OCI-LY7 (cell line): ENCODE measurements around the gene PSMA4. TPM values are rescaled to one million over a fixed set of nuclear protein-coding genes. Genes with fewer than 3 reads are reported as not detected.

Experiments
- Bru-seq: library from RNA; stranded (reverse); fragments of 400-500 nt; gene quantifications from one replicate; lab custom pipeline; 2021; lab: Mats Ljungman, UMichigan
- BruChase-seq, 2 experiments: library from RNA; stranded (reverse); fragments of 400-500 nt; gene quantifications; one replicate each; lab custom pipeline; 2021; lab: Mats Ljungman, UMichigan
- BruUV-seq: library from RNA; stranded (reverse); fragments of 400-500 nt; replicated peaks from 2 replicates; lab custom pipeline; 2021; lab: Mats Ljungman, UMichigan
- CTCF ChIA-PET: fragments of 300-600 bp; sonication (Branson Sonifier 250); formaldehyde crosslinking; loops from one replicate; lab custom pipeline; 2022; ENCODE audit warnings: antibody characterized with exemption; ENCODE audit not compliant: unreplicated experiment; lab: Charles Lee
- POLR2A ChIA-PET: fragments of 300-600 bp; sonication (Branson Sonifier 250); formaldehyde crosslinking; loops from one replicate; lab custom pipeline; 2022; ENCODE audit warnings: antibody characterized with exemption; lab: Charles Lee
- DNase-seq: peaks from one replicate; pipeline ENCODE4 v3.0.0-alpha.2; 2015; ENCODE audit warnings: low spot score
- H2AFZ ChIP-seq: fragments of 200-600 bp; sonication (generic), shearing (Covaris generic); 2 replicates; pipeline ENCODE4 v1.6.1; 2014; ENCODE audit warnings: mild to moderate bottlenecking, antibody characterized with exemption, low read length, moderate library complexity
- H3K27ac ChIP-seq: fragments of 200-600 bp; sonication (generic); 2 replicates; pipeline ENCODE4 v1.5.1; 2014; ENCODE audit warnings: mixed run types, low read depth, mild to moderate bottlenecking, moderate library complexity, low read length, inconsistent platforms; ENCODE audit not compliant: poor library complexity, severe bottlenecking
- H3K36me3 ChIP-seq: fragments of 200-600 bp; sonication (generic); 2 replicates; pipeline ENCODE4 v1.6.1; 2014; ENCODE audit warnings: mild to moderate bottlenecking, antibody characterized with exemption, low read length, moderate library complexity, mixed read lengths; ENCODE audit not compliant: insufficient read depth
- H3K4me1 ChIP-seq: fragments of 200-600 bp; sonication (generic); 2 replicates; pipeline ENCODE4 v1.5.1; 2014; ENCODE audit warnings: mild to moderate bottlenecking, low read length; ENCODE audit not compliant: insufficient read depth, poor library complexity, severe bottlenecking
- H3K4me2 ChIP-seq: fragments of 200-600 bp; sonication (generic); 2 replicates; pipeline ENCODE4 v1.6.1; 2014; ENCODE audit warnings: mild to moderate bottlenecking, low read length
- H3K4me3 ChIP-seq: fragments of 200-600 bp; sonication (generic); 2 replicates; pipeline ENCODE4 v1.5.1; 2014; ENCODE audit warnings: mild to moderate bottlenecking, low read depth, low read length; ENCODE audit not compliant: poor library complexity, severe bottlenecking
- H3K79me2 ChIP-seq: fragments of 200-600 bp; sonication (generic); 2 replicates; pipeline ENCODE4 v1.6.1; 2016; ENCODE audit warnings: low read depth, mild to moderate bottlenecking, low read length, moderate library complexity, mixed read lengths; ENCODE audit not compliant: insufficient read depth
- H3K9me2 ChIP-seq: fragments of 200-600 bp; sonication (generic); 2 replicates; pipeline ENCODE4 v1.6.1; 2016; ENCODE audit warnings: mild to moderate bottlenecking, low read length, mixed read lengths; ENCODE audit not compliant: insufficient read depth
- H3K9me3 ChIP-seq: fragments of 200-600 bp; sonication (generic); 2 replicates; pipeline ENCODE4 v1.6.1; 2014; ENCODE audit warnings: mild to moderate bottlenecking, mixed run types, low read length, mixed read lengths
- H4K20me1 ChIP-seq: fragments of 200-600 bp; sonication (generic); 2 replicates; pipeline ENCODE4 v1.6.1; 2014; ENCODE audit warnings: mild to moderate bottlenecking, antibody characterized with exemption, low read length, moderate library complexity, mixed read lengths; ENCODE audit not compliant: insufficient read depth
- EZH2phosphoT487 ChIP-seq: fragments of 200-600 bp; sonication (generic); IDR thresholded peaks from 2 replicates; pipeline ENCODE4 v1.6.1; 2018; ENCODE audit warnings: low read depth, borderline replicate concordance, mild to moderate bottlenecking, mixed run types, antibody characterized with exemption, low read length, moderate library complexity, mixed read lengths
- intact Hi-C: fragments of 100-400 bp; cut with micrococcal nuclease; formaldehyde crosslinking; loops from one replicate; pipeline ENCODE4 v1.10.0; 2022; ENCODE audit not compliant: unreplicated experiment
- long read RNA-seq: library from polyadenylated mRNA; stranded (forward); transcript quantifications from one replicate; pipeline ENCODE4 v2.0.0, GENCODE V29; 2022
- total RNA-seq, 2 experiments: library from RNA; depleted of rRNA in 1 of 2; stranded (reverse); fragments of >200 nt in 1 of 2; shearing (Covaris generic) in 1 of 2; gene quantifications; 2 replicates each; pipeline ENCODE4 v1.2.3, GENCODE V29; 2014 to 2022
- TF ChIP-seq, protein P1 (sequence below): fragments of 200-600 bp; sonication (generic); conservative IDR thresholded peaks from 2 replicates; pipeline ENCODE4 v1.5.1; 2014; ENCODE audit warnings: mild to moderate bottlenecking, antibody characterized with exemption, low read length, moderate library complexity, mixed read lengths

The PSMA4 gene
- total RNA-seq (2014; rRNA removed; shearing (Covaris generic)) (186 and 189 TPM in 2 replicates), total RNA-seq (2022) (249 and 254 TPM in 2 replicates), Bru-seq, nascent RNA (percentile 90 among the genes with signal in this experiment), BruChase-seq, experiment 1, labeled RNA remaining after a 6-hour chase (percentile 97 among the genes with signal in this experiment), BruChase-seq, experiment 2, labeled RNA remaining after a 2-hour chase (percentile 92 among the genes with signal in this experiment)
- long read RNA-seq, full-length matches to known transcripts: 156 of 180 reads
- long read RNA-seq, partial matches to known transcripts: 13 of 180 reads
- long read RNA-seq, other reads (novel, unspliced or antisense): 11 of 180 reads

DNA sequence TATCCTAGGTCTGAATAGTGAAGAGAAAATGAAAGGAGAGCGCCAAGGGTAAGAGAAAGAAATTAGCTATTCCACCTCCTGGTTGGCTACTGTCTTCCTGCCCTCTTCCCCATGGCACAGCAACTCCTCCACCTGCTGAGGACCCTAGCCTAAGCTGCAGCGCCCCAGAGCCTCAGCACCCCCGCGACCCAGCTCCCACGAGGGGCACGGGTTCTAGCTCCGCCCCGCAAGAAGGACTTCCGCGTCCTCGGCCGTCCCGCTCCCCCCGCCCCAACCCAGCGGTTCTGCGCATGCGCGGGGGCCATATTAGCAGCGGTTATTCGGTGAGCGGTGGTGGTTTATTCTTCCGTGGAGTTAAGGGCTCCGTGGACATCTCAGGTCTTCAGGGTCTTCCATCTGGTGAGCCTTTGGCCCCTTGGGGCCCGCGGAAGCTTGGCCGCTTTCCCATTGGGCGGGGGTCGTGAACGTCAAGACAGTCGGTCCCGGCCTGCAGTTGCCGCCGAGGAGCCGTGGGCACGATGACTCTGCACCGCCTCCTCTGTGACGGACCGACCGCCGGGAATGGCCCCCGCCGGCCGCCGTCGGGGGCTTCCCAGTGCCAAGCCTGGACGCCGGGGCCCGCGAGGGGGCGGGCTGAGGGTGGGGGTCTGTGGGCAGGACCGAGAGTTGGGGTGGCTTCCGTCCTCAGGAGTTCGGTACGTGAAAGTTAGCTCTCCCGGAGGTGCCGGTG is at the start of gene PSMA4:
Gene PSMA4 (plus strand): TSS at position 304 of the 730 bp plus-strand sequence. CDS start 1,484 bp downstream, outside the sequence.
- ChIA-PET CTCF (interaction anchor here (0.5 to 0.6 kb wide), 2 partner anchors 130 to 201 kb away, joined by 3 to 4 read pairs; no protein-coding TSS in a partner anchor), POLR2A (interaction anchor here (0.6 to 2.2 kb wide), 15 partner anchors 10 to 337 kb away, joined by 3 to 13 read pairs (median 4); partner anchors contain the start of gene CHRNA5)
- H3K9me2 ChIP-seq: no peaks in the 10 kb centered on the region
- H3K4me3 ChIP-seq: peak within 1 kb of the TSS; percentile 80
- peaks cover 14% of the 10 kb centered on the region; the same call in 1 of the 2 replicates for H4K20me1 ChIP-seq
- intact Hi-C loops: loop anchor here (2.0 kb wide), 1 partner anchor 24 kb away; the partner anchor contains the start of gene CHRNA5
- no TSS peak for BruUV-seq
- peak within 1 kb of the TSS; percentile 53 for H3K27ac ChIP-seq
- peak; percentile 93 for DNase-seq
- TF ChIP-seq, protein P1, sequence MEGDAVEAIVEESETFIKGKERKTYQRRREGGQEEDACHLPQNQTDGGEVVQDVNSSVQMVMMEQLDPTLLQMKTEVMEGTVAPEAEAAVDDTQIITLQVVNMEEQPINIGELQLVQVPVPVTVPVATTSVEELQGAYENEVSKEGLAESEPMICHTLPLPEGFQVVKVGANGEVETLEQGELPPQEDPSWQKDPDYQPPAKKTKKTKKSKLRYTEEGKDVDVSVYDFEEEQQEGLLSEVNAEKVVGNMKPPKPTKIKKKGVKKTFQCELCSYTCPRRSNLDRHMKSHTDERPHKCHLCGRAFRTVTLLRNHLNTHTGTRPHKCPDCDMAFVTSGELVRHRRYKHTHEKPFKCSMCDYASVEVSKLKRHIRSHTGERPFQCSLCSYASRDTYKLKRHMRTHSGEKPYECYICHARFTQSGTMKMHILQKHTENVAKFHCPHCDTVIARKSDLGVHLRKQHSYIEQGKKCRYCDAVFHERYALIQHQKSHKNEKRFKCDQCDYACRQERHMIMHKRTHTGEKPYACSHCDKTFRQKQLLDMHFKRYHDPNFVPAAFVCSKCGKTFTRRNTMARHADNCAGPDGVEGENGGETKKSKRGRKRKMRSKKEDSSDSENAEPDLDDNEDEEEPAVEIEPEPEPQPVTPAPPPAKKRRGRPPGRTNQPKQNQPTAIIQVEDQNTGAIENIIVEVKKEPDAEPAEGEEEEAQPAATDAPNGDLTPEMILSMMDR: no peak
- no peak for TF ChIP-seq EZH2phosphoT487
- H3K36me3 ChIP-seq: peaks cover 36% of the 10 kb centered on the region
- no peaks in the 10 kb centered on the region for H3K9me3 ChIP-seq
- H2AFZ ChIP-seq: peak within 1 kb of the TSS; percentile 99
- H3K79me2 ChIP-seq: peaks cover 32% of the 10 kb centered on the region
- peaks cover 17% of the 10 kb centered on the region for H3K4me1 ChIP-seq
- H3K4me2 ChIP-seq: peak within 1 kb of the TSS; percentile 93

DNA sequence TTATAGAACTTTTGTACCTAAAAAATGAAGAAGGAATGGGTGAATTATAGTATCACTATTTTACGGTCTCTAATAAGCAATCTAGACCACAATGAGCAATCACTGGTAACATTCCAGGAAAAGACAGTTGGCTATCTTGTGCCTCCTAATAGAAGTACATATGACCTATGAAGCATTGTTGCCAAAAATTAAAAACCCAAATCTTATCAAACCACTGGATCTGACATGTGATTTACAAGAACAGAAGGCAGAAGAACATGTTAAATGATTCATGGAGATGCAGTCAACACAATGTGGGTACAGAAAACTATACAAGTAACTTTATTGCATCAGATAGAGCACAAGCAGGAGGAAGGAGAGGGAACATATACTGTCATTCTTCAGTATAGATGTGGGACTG is 47.4 kb upstream of the PSMA4 start:
- H3K9me3 ChIP-seq: no peaks in the 10 kb centered on the region
- TF ChIP-seq, protein P1: no peak
- TF ChIP-seq EZH2phosphoT487: no peak
- POLR2A ChIA-PET: interaction anchor here (0.8 kb wide), 2 partner anchors 10 to 11 kb away, joined by 3 to 4 read pairs; no protein-coding TSS in a partner anchor
- H4K20me1 ChIP-seq: no peaks in the 10 kb centered on the region
- intact Hi-C loops: no loop called here
- H3K4me3 ChIP-seq: no peak overlapping the region
- no peak for DNase-seq
- peaks cover 97% of the 10 kb centered on the region for H3K36me3 ChIP-seq
- no peak overlapping the region for H3K27ac ChIP-seq
- no peak overlapping the region for H3K4me2 ChIP-seq
- no TSS peak for BruUV-seq
- no peaks in the 10 kb centered on the region for H3K4me1 ChIP-seq
- H3K9me2 ChIP-seq: no peaks in the 10 kb centered on the region
- H3K79me2 ChIP-seq: no peaks in the 10 kb centered on the region
- CTCF ChIA-PET: no interaction called here
- no peak overlapping the region for H2AFZ ChIP-seq
